OCI-LY3 (cell line): ENCODE results near the gene OR4B1.

ENCODE experiments used
- CTCF ChIP-seq: fragments of 200-600, 300-600 bp; sonication (generic); IDR thresholded peaks from 2 replicates; pipeline ENCODE4 v1.5.1; 2014; ENCODE audit warnings: antibody characterized with exemption, low read length, low read depth
- EZH2phosphoT487 ChIP-seq: fragments of 200-600 bp; shearing (Covaris generic); IDR thresholded peaks from 2 replicates; pipeline ENCODE4 v1.6.1; 2018; ENCODE audit warnings: antibody characterized with exemption, mixed run types, low read depth

GRCh38 chr11:48172818-48173609, 43.6 kb upstream of the OR4B1 start:
- TF ChIP-seq CTCF (peak; percentile 82), EZH2phosphoT487 (no peak)
